Activated CD8-positive, alpha-beta T cell treated with anti-CD3 and anti-CD28 coated beads, Interleukin-2, amount 10 ng/mL, durations not matched to agents 7 days and 5 days (primary cell): Measurements from ENCODE around the gene CGREF1. TPM values are rescaled to one million over a fixed set of nuclear protein-coding genes. Genes with fewer than 3 reads are reported as not detected.

Source experiments
- ATAC-seq: fragments of 150-1000 bp; cut with Tn5 transposase; one replicate; pipeline ENCODE4 v1.10.0; 2021; ENCODE audit warnings: moderate library complexity
- CTCF ChIA-PET: fragments of 350-600 bp; sonication (Branson Sonifier 250); formaldehyde crosslinking; loops from one replicate; lab custom pipeline; 2021; ENCODE audit warnings: antibody characterized with exemption; lab: Charles Lee
- POLR2A ChIA-PET: fragments of 350-600 bp; sonication (Branson Sonifier 250); formaldehyde crosslinking; loops from one replicate; lab custom pipeline; 2021; ENCODE audit warnings: antibody characterized with exemption; lab: Charles Lee
- DNase-seq: peaks from one replicate; pipeline ENCODE4 v3.0.0-alpha.2; 2020
- H3K27ac Mint-ChIP-seq: one replicate; pipeline ENCODE4 v1.8.0; 2021; ENCODE audit warnings: mild to moderate bottlenecking, mixed read lengths
- H3K27me3 Mint-ChIP-seq: one replicate; pipeline ENCODE4 v1.8.0; 2021; ENCODE audit warnings: low read depth, mixed read lengths
- H3K36me3 Mint-ChIP-seq: one replicate; pipeline ENCODE4 v1.8.0; 2021; ENCODE audit warnings: low read depth, mixed read lengths
- H3K4me1 Mint-ChIP-seq: one replicate; pipeline ENCODE4 v1.8.0; 2021; ENCODE audit warnings: low read depth, mixed read lengths
- H3K4me3 Mint-ChIP-seq: one replicate; pipeline ENCODE4 v1.8.0; 2021; ENCODE audit warnings: mild to moderate bottlenecking, mixed read lengths
- H3K9me3 Mint-ChIP-seq: one replicate; pipeline ENCODE4 v1.8.0; 2022; ENCODE audit warnings: mixed read lengths; ENCODE audit not compliant: insufficient read depth
- total RNA-seq, 2 experiments: library from RNA; stranded (reverse); gene quantifications; one replicate each; pipeline ENCODE4 v1.2.3, GENCODE V29; 2021

CGREF1 gene
- total RNA-seq, 2 experiments from 2014 or later, result 0.61 to 0.94 TPM

DNA sequence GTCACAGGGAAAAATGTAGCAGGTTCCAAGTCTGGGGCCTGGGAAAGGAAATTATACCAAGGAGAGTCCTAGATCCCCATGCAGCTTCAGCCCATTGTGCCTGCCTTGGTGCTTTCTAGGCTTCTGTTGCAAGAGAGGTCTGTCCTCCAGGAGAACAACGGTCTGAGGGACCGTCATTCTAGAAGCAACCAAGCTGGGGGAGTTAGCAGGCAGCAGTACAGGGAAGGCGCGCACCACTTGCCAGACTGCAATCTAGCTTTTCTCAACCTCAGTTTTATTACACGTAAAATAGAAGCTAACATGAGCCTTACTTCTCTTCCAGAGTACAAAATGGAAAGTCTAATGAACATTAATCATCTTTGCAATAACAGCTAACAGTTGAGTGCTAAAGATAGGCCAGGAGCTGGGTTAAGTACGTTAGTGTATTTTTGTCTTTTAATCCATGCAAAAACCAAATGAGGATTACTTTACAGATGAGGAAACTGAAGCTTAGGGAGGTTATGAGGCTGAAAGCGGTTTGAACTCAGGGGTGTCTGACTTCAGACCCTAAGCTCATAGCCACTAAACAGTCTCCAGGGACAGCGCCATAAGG is 31.8 kb upstream of the CGREF1 start:
- Mint-ChIP-seq H3K36me3 (no peaks in the 10 kb centered on the region), H3K27me3 (peaks cover 1% of the 10 kb centered on the region), H3K4me1 (no peaks in the 10 kb centered on the region), H3K9me3 (no peaks in the 10 kb centered on the region), H3K4me3 (no peak overlapping the region), H3K27ac (no peak overlapping the region)
- POLR2A ChIA-PET, result no interaction called here
- DNase-seq (no peak), ATAC-seq (no peak)
- CTCF ChIA-PET, result interaction anchor here (1.1 kb wide), 1 partner anchor 19 kb away, joined by 4 read pairs; no protein-coding TSS in a partner anchor

DNA sequence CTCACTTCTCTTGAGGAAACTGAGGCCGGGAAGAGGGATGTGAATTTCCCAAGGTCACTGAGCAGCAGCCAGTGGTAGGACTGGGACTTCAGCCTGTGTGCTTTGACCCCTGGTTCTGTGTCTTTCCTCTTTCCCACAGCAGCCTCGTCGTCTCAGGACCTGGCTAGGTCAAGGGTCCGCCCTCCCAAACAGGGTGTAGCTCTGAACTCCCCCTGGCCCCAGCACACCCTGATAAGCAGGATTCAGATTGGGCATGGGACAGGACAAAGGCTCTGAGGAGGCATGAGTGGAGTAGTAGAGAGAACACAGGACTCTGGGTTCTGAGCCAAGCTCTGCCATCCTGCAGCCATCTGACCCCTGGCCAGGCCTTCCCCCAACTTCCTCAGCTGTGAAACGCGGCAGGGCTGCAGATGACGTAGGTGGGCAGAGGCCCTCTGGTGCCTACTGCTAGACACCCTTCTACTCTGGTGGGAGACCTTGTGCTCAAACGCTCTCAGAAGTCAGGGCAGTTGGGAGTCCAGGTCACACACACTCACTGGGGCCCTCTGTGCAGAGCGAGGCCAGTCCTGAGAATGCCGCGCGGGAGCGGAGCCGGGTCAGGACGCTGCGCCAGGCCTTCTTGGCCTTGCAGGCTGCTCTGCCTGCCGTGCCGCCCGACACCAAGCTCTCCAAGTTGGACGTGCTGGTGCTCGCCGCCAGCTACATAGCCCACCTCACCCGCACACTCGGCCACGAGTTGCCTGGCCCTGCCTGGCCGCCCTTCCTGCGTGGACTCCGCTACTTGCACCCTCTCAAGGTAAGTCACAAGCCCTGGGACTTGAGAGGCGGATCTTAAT is 30.9 kb upstream of the CGREF1 start:
- no peaks in the 10 kb centered on the region for H3K9me3 Mint-ChIP-seq
- H3K27me3 Mint-ChIP-seq, result peaks cover 4% of the 10 kb centered on the region
- DNase-seq, result no peak
- no peak for ATAC-seq
- no peak overlapping the region for H3K27ac Mint-ChIP-seq
- H3K4me3 Mint-ChIP-seq, result no peak overlapping the region
- CTCF ChIA-PET, result no interaction called here
- H3K4me1 Mint-ChIP-seq, result no peaks in the 10 kb centered on the region
- H3K36me3 Mint-ChIP-seq, result no peaks in the 10 kb centered on the region
- POLR2A ChIA-PET, result no interaction called here

DNA sequence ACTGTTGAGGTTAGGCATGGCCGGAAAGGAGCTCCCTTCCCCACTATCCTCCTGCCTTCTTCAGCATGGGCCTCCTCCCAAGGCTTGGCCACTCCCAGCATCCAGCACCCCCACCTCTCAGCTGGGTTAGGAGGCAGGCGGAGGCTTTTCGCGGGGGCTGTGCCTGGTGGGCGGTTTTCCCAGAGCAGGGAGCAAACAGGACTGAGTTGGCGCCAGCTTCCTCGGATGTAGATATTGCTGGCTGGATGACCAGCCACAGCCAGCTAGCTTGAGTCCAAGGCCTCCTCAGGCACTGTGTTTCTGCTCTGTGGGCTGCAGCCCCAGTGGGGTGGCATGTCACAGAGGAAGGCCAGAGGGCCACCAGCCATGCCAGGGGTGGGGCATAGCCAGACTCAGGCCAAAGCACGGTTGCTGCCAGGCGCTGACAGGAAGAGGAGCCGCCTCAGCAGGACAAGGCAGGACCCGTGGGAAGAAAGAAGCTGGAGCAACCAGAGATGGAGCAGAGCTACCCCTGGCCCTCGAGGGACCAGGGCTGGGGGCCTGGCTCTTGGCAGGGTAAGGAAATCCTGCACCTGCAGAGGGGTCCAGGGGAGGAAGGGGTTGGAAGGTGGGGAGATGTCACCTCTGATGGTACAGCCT is 30.0 kb upstream of the CGREF1 start, which contains the start of gene TCF23:
TCF23 (plus strand) TSS at position 204 of the 639 bp plus-strand sequence; CDS start at position 334, 130 bp downstream.
- no peak within 1 kb of the TSS for H3K27ac Mint-ChIP-seq
- ChIA-PET CTCF (no interaction called here), POLR2A (no interaction called here)
- peaks cover 6% of the 10 kb centered on the region for H3K27me3 Mint-ChIP-seq
- H3K9me3 Mint-ChIP-seq, result no peaks in the 10 kb centered on the region
- H3K4me3 Mint-ChIP-seq, result no peak within 1 kb of the TSS
- DNase-seq (no peak), ATAC-seq (no peak)
- no peaks in the 10 kb centered on the region for H3K36me3 Mint-ChIP-seq
- no peaks in the 10 kb centered on the region for H3K4me1 Mint-ChIP-seq

DNA sequence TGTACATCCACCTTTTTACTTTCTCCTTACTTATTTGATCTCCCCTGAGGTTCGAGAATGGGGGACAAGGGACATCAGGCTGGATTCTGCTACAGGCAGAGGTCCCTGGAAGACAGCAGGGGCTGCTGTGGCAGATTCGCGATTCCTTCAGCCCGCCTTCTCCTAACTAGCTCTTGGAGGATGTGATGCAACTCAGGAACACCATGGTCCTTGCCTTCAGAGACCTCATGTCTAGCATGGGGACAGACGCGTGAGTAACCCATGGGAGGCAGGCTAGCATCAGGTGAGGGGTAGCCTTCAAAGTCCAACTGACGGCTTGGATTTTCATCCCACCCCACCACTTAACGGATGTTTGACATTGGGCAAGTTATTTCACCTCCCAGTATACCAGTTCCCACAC is 29.0 kb upstream of the CGREF1 start:
- POLR2A ChIA-PET, result no interaction called here
- ATAC-seq (no peak), DNase-seq (no peak)
- H3K4me3 Mint-ChIP-seq, result no peak overlapping the region
- H3K4me1 Mint-ChIP-seq, result no peaks in the 10 kb centered on the region
- no peaks in the 10 kb centered on the region for H3K36me3 Mint-ChIP-seq
- H3K9me3 Mint-ChIP-seq, result no peaks in the 10 kb centered on the region
- peaks cover 13% of the 10 kb centered on the region for H3K27me3 Mint-ChIP-seq
- CTCF ChIA-PET, result no interaction called here
- H3K27ac Mint-ChIP-seq, result no peak overlapping the region

DNA sequence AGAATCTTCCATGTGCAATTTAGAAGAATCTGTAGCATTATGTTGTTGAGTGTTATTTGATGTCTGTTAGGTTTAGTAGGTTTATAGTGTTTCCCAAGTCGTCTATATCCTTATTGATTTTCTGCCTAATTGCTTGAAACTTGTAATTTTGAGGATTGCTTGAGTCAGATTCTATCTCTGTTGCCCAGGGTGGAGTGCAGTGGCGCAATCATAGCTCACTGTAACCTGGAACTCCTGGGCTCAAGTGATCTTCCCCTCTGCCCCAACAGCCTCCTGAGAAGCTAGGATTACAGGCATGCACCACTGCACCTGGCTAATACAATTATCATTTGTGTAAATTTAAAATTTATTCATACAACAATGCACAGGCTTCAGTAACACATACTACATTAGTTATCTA is 26.8 kb upstream of the CGREF1 start:
- DNase-seq (no peak), ATAC-seq (no peak)
- POLR2A ChIA-PET, result interaction anchor here (0.6 kb wide), 1 partner anchor 29 kb away, joined by 3 read pairs; no protein-coding TSS in a partner anchor
- CTCF ChIA-PET, result interaction anchor here (1.4 to 1.9 kb wide), 2 partner anchors 12 to 157 kb away, joined by 3 to 7 read pairs; no protein-coding TSS in a partner anchor
- Mint-ChIP-seq H3K4me1 (no peaks in the 10 kb centered on the region), H3K9me3 (no peaks in the 10 kb centered on the region), H3K27me3 (peaks cover 20% of the 10 kb centered on the region), H3K36me3 (no peaks in the 10 kb centered on the region), H3K27ac (no peak overlapping the region), H3K4me3 (no peak overlapping the region)

DNA sequence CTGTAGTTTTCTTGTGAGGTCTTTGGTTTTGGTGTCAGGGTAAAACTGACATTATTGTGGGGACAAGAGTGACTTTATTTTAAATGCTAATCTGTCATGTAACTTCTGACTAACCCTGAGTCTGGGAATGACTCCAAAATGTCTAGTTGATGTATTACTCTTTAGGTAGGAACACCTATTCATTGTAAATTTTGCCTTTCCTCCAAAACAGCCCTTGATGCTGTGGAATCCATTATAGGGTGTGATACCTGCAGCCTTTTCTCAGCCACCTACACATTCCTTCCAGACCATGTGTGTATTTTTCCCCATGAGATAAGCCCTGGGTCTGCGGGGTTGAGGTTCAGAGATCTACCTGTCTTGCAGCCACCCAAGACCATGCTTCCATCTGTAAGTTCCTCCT is 24.4 kb upstream of the CGREF1 start:
- Mint-ChIP-seq H3K4me1 (no peaks in the 10 kb centered on the region), H3K27me3 (peaks cover 23% of the 10 kb centered on the region), H3K4me3 (no peak overlapping the region), H3K9me3 (no peaks in the 10 kb centered on the region), H3K36me3 (no peaks in the 10 kb centered on the region), H3K27ac (no peak overlapping the region)
- POLR2A ChIA-PET, result no interaction called here
- ATAC-seq (no peak), DNase-seq (no peak)
- CTCF ChIA-PET, result no interaction called here

DNA sequence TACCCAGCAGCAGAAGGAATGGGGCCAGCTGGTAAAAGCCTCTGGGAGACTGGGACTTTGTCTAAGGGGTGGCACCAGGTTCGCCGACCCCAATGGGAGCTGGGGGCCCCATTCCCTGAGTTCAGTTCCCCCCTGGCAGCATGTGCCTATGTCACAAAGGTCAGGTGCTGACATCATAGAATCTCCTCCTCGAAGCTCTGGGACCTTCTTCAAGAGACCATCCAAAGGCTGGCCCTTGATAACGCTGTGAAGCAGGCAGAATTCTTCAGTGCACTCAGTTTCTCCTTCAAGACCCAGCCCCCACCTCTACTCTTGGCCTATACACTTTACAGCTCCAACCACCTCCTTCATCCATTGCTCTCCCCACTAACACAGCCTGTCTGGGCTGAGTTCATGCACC is 20.4 kb upstream of the CGREF1 start, which contains the start of gene PRR30:
PRR30 (minus strand) TSS at position 101 of the 400 bp plus-strand sequence. CDS start 1,081 bp downstream, outside the sequence.
- POLR2A ChIA-PET, result no interaction called here
- no peak within 1 kb of the TSS for H3K27ac Mint-ChIP-seq
- no peak within 1 kb of the TSS for H3K4me3 Mint-ChIP-seq
- peaks cover 17% of the 10 kb centered on the region for H3K27me3 Mint-ChIP-seq
- peaks cover 14% of the 10 kb centered on the region for H3K4me1 Mint-ChIP-seq
- no peak for DNase-seq
- CTCF ChIA-PET, result no interaction called here
- no peaks in the 10 kb centered on the region for H3K9me3 Mint-ChIP-seq
- peaks cover 2% of the 10 kb centered on the region for H3K36me3 Mint-ChIP-seq
- ATAC-seq, result no peak

DNA sequence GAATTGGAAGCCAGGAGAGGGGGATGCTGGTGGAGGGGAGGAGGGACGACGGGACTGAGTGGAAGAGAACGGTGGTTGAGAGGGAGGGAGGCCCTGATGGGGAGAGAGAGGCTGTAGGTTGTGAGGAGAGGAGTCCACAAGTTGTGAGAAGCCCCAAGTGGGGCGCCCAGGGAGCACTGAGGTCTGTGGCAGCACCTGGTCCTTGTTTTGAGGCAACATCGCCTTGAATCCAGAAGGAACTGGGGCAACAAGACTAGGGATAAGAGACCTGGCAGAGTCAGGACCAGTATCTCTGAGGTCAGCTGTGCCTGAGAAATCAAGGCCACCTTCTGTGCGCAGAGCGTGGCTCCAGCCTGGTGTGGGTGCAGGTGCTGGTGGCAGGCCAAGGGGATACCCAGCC is 19.2 kb upstream of the CGREF1 start:
- ChIA-PET CTCF (no interaction called here), POLR2A (interaction anchor here (1.3 kb wide), 1 partner anchor 154 kb away, joined by 3 read pairs; no protein-coding TSS in a partner anchor)
- H3K4me3 Mint-ChIP-seq, result no peak overlapping the region
- H3K27ac Mint-ChIP-seq, result no peak overlapping the region
- peaks cover 10% of the 10 kb centered on the region for H3K36me3 Mint-ChIP-seq
- H3K4me1 Mint-ChIP-seq, result peaks cover 21% of the 10 kb centered on the region
- H3K27me3 Mint-ChIP-seq, result peaks cover 12% of the 10 kb centered on the region
- no peaks in the 10 kb centered on the region for H3K9me3 Mint-ChIP-seq
- DNase-seq, result no peak
- no peak for ATAC-seq

DNA sequence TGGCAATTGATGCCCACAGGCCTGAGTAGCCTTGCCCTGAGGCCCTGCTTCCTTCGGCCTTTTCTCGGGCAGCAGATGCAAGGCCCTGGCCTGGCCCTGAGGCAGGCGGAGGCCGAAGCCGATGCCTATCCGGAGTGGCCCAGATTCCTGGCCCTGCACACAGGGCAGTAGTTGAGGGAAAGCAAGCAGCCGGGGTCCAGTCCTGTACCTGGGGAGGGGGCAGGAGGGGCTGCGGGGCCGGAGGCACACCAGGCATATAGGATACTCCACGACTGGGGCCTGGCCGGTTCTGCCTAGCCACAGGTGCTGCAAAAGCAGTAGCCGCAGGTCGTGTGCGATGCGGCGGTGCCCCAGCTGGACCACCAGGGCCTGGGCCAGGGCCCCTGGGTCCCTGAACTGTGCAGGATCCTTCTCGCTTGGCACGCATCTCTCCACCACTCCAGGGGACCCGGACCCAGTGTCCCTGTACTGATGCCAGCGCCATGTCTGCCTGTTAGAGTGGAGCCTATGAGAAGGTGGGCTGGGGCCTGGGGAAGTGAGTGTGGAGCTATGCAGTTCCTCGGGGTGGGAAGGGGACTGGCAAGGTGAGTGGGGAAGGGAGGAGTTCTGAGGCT is 18.5 kb upstream of the CGREF1 start:
- POLR2A ChIA-PET, result interaction anchor here (1.3 kb wide), 1 partner anchor 153 kb away, joined by 3 read pairs; no protein-coding TSS in a partner anchor
- Mint-ChIP-seq H3K9me3 (no peaks in the 10 kb centered on the region), H3K27ac (no peak overlapping the region), H3K27me3 (peaks cover 6% of the 10 kb centered on the region), H3K4me3 (no peak overlapping the region), H3K36me3 (peaks cover 16% of the 10 kb centered on the region), H3K4me1 (peaks cover 28% of the 10 kb centered on the region)
- DNase-seq, result no peak
- CTCF ChIA-PET, result interaction anchor here (1.1 kb wide), 1 partner anchor 142 kb away, joined by 4 read pairs; no protein-coding TSS in a partner anchor
- no peak for ATAC-seq

DNA sequence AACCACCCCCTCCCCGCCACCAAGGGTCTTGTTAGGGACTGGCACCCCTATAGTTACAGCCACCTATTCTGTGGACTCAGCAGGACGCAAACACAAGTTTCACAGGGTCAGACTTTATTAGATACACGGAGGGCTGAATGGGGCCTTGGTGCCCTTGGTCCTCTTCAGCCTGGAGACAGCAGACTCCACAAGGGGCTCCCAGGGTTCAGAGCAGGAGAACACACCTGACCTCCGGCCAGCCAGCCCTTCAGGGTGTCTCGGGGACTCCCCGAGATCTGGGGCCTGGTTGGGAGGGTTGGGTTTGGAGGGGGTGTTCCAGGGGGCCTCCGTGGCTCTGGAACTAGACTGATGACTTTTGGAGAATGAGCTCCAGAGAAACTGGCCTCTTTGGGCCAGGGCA is 17.8 kb upstream of the CGREF1 start:
- peaks cover 29% of the 10 kb centered on the region for H3K4me1 Mint-ChIP-seq
- DNase-seq (no peak), ATAC-seq (no peak)
- POLR2A ChIA-PET, result no interaction called here
- no peak overlapping the region for H3K4me3 Mint-ChIP-seq
- no peak overlapping the region for H3K27ac Mint-ChIP-seq
- CTCF ChIA-PET, result interaction anchor here (1.1 kb wide), 1 partner anchor 143 kb away, joined by 4 read pairs; no protein-coding TSS in a partner anchor
- H3K36me3 Mint-ChIP-seq, result peaks cover 18% of the 10 kb centered on the region
- peaks cover 3% of the 10 kb centered on the region for H3K27me3 Mint-ChIP-seq
- H3K9me3 Mint-ChIP-seq, result no peaks in the 10 kb centered on the region

DNA sequence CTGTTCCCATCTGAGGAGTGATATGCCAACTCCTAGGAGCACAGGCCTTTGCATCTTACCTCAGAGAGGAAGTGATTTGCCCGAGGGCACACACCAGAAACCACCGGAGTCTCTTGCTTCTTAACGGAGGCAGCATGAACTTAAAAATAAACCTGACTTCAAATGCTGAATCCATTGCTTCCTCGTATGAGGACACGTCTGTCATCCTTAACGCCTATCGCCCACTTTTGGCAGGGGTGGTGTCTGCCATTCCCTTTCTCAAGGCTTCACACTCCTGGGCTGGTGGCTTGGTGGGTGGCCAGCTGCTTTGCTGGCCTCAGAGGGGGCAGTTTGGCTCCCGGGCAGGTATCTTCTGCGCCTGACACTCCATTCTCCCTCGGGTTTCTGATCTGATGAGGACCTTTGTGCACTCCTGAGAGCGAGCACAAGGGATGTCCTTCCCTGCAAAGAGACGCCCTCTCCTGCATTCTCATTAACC is 16.6 kb upstream of the CGREF1 start:
- Mint-ChIP-seq H3K4me1 (peaks cover 29% of the 10 kb centered on the region), H3K27me3 (peaks cover 3% of the 10 kb centered on the region), H3K4me3 (peak overlapping the region; percentile 94), H3K36me3 (peaks cover 29% of the 10 kb centered on the region), H3K27ac (peak overlapping the region; percentile 97), H3K9me3 (no peaks in the 10 kb centered on the region)
- no peak for DNase-seq
- CTCF ChIA-PET, result interaction anchor here (2.0 to 2.6 kb wide), 3 partner anchors 35 to 145 kb away, joined by 6 to 14 read pairs (median 13); partner anchors contain the start of gene AGBL5
- ATAC-seq, result no peak
- POLR2A ChIA-PET, result interaction anchor here (1.0 kb wide), 1 partner anchor 103 kb away, joined by 3 read pairs; the partner anchor contains the start of gene TMEM214
